Ovary (tissue), 9 donors: Measurements from ENCODE around the gene ZBTB9. TPM values are rescaled to one million over a fixed set of nuclear protein-coding genes. Genes with fewer than 3 reads are reported as not detected.

ENCODE experiments used
- DNase-seq, 5 donors: peaks; one replicate each; pipeline ENCODE4 v3.0.0-alpha.2; 2019 to 2020
- H3K27ac ChIP-seq, 2 donors: fragments of 200-600 bp; one replicate each; pipeline versions ENCODE4 v1.5.1 to v1.8.0; 2019 to 2022
- H3K27me3 ChIP-seq: fragments of 200-600 bp; one replicate; pipeline ENCODE4 v1.8.0; 2022
- H3K36me3 ChIP-seq: fragments of 200-600 bp; sonication (generic); one replicate; pipeline ENCODE4 v1.5.1; 2019
- H3K4me1 ChIP-seq: one replicate; pipeline ENCODE4 v1.8.1; 2013; ENCODE audit warnings: mild to moderate bottlenecking, moderate library complexity; ENCODE audit not compliant: insufficient read depth
- H3K4me3 ChIP-seq: fragments of 200-600 bp; sonication (generic); one replicate; pipeline ENCODE4 v1.5.1; 2017
- H3K9me3 ChIP-seq, 2 donors: fragments of 200-600 bp in 1 of 2; sonication (generic) in 1 of 2; one replicate each; pipeline versions ENCODE4 v1.5.1 to v1.8.1; 2013 to 2019; ENCODE audit warnings: mild to moderate bottlenecking in 1 of 2, moderate library complexity in 1 of 2
- CTCF ChIP-seq, 3 donors: fragments of 450-650 bp in 2 of 3; fragments of 200-600 bp in 1 of 3; IDR thresholded peaks; one replicate each; pipeline versions ENCODE4 v1.5.1 to v1.8.0; 2016 to 2022; ENCODE audit warnings: antibody characterized with exemption in 3 of 3, mild to moderate bottlenecking in 1 of 3
- EP300 ChIP-seq: sonication (generic); formaldehyde crosslinking; IDR thresholded peaks from one replicate; pipeline ENCODE4 v1.6.1; 2017; ENCODE audit warnings: antibody characterized with exemption
- POLR2A ChIP-seq: fragments of 450-650 bp; IDR thresholded peaks from one replicate; pipeline ENCODE4 v1.6.1; 2017; ENCODE audit warnings: antibody characterized with exemption, mild to moderate bottlenecking, moderate library complexity
- WGBS, 3 donors: extraction: QIAGEN DNeasy Blood & Tissue Kit in 1 of 3; methylation state at CpG; one replicate each; pipeline versions ENCODE4 v1.1.5 to v1.1.7; 2013 to 2017; 5-methylcytosine and 5-hydroxymethylcytosine counted together
- intact Hi-C, 4 donors: fragments of 100-400 bp; cut with DNase I; formaldehyde crosslinking; loops; one replicate each; pipeline versions ENCODE4 v1.11.0 to v1.15.1; 2022 to 2023
- polyA plus RNA-seq, 2 donors: library from polyadenylated mRNA; stranded (reverse); fragments of 200-250 nt in 1 of 2; fragments of 350-450 nt in 1 of 2; fragmentation: Illumina TruSeq in 1 of 2; extraction: RNeasy Lipid Tissue Mini Kit (QIAGEN cat#74804) in 1 of 2; gene quantifications; one replicate each; pipeline ENCODE4 v1.2.3, GENCODE V29; 2013 to 2014
- total RNA-seq, 7 donors: library from RNA; depleted of rRNA in 2 of 7; stranded (reverse); fragments of >200 nt in 2 of 7; fragmentation: NEBNext Ultra II Directional in 3 of 7; extraction: Animal tissue kit (Norgen Biotek cat#: 25700) in 3 of 7; gene quantifications; one replicate each; pipeline versions ENCODE4 v1.1.0 to v1.2.4, GENCODE V29; 2016 to 2023
- donor health status: DM: no; HTN: no; CAD: no; lungs with moderate emphysema.
- donor health status: DM: no; HTN: no; CAD: no.
- donor health status: Bipolar disorder and iron deficiency.
- donor health status: DM: yes; HTN: yes; CAD: no.
- donor health status: DM: no; HTN: no; CAD: no.
- donor health status: DM: yes; HTN: yes; CAD: no.

The ZBTB9 gene
- total and polyA plus RNA-seq, 9 donors = 2.4 to 13.5 (median 8.8) TPM

- Histone ChIP-seq H3K27me3 (no peaks in the 10 kb centered on the region), H3K4me1 (peaks cover 31% of the 10 kb centered on the region), H3K36me3 (no peaks in the 10 kb centered on the region), H3K27ac (peak overlapping the region; percentile 80 to 96), H3K4me3 (peak overlapping the region; percentile 59), H3K9me3 (no peaks in the 10 kb centered on the region)
- no peak for TF ChIP-seq CTCF (IDR thresholded peaks at IDR 0.05)
- no peak for TF ChIP-seq POLR2A
- no peak for TF ChIP-seq EP300
- DNase-seq = peak in 1 of 5 donors; percentile 46
- 6 to 14% (median 12%) methylated on average over 12 of the region's 12 CpGs for WGBS, 3 donors
- intact Hi-C loops = loop anchor here in 1 of 4 donors (2.0 to 10.0 kb wide), 2 partner anchors 36 to 112 kb away; partner anchors contain the start of genes KIFC1, TAPBP and ZBTB22
These were observed 27.5 kb upstream of the ZBTB9 start for GRCh38 chr6:33426590-33427511.

DNA sequence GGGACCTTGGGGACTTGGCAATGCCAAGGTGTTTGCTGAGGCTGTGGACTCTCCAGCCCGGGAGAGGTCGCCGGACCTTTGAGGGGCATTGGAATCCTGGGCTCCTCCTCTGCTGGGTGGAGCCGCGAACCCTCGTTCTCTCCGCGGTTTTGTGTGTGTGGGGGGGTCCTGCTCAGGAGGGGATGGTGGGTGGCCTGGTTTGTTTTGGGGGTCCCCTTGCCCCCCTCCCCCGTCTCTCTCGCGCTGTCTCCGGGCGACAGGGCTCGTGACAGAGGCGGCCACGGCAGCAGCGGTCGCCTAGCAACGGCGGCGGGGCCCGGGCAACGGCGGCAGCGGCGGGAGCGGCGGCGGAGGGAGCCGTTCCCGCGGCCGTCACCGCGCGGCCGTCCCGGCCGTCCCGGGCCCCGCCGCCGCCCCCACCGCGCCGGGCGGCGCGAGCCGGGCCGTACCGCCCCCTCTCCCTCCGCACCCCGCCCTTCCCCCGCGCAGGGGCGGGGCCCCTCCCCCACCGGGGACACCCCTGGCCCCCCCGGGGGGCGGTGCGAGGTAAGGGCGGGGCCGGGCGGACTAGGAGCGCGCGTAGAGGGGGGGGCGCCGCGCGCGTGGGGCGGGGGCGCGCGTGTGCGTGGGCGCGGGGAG is 26.7 kb upstream of the ZBTB9 start:
- 0 to 1% (median 0%) methylated on average over 8 to 77 of the region's 79 CpGs for WGBS, 3 donors
- Histone ChIP-seq H3K4me3 (peak overlapping the region; percentile 53), H3K27me3 (no peaks in the 10 kb centered on the region), H3K36me3 (no peaks in the 10 kb centered on the region), H3K9me3 (no peaks in the 10 kb centered on the region), H3K4me1 (peaks cover 31% of the 10 kb centered on the region), H3K27ac (peak overlapping the region; percentile 80 to 96)
- DNase-seq = peak; percentile 65 to 76 (median 75)
- TF ChIP-seq CTCF (IDR thresholded peaks at IDR 0.05) (no peak), POLR2A (no peak)
- intact Hi-C loops = loop anchor here in 1 of 4 donors (2.0 to 10.0 kb wide), 2 partner anchors 37 to 113 kb away; partner anchors contain the start of genes KIFC1, TAPBP and ZBTB22

DNA sequence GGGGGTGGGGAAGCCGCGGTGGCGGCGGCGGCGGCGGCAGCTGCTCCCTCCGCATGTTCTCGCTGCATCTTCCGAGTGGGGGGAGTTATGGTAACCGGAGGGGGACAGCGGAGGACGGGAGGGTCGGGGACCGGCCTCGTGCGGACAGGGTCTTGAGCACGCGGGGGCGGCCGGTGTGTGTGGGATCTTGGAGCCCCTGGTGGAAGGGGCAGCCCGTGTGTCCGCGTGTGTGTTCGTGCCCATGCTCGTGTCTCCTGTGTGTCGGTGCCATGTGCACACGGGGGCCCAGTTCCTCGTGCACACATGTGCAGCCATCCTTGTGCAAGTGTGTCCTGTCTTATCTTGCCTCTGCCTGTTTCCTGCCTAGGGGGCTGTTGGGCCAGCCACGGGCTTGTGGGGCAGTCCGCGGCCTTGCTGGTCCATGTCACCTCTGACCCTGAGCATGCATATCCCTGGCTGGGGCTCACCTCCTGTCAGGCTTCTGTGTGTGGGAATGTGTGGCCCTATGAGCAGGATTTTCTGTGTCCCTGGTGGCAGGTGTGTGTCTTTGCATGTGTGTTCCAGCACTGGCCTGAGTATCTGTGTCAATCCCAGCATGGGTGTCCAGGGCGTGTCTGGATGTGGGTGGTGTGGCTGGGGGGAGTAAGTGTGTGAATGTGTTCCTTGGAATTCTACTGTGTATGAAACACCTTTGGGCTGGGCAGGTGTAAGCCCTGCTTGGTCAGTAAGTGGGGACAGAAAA is 26.0 kb upstream of the ZBTB9 start:
- Histone ChIP-seq H3K9me3 (no peaks in the 10 kb centered on the region), H3K27ac (peak overlapping the region; percentile 54 to 80), H3K4me1 (peaks cover 32% of the 10 kb centered on the region), H3K4me3 (peak overlapping the region; percentile 53), H3K27me3 (no peaks in the 10 kb centered on the region), H3K36me3 (no peaks in the 10 kb centered on the region)
- WGBS, 3 donors = 3 to 14% (median 4%) methylated on average over 5 to 33 of the region's 33 CpGs
- intact Hi-C loops = loop anchor here in 1 of 4 donors (10.0 kb wide), 1 partner anchor 114 kb away; the partner anchor contains the start of genes TAPBP and ZBTB22
- peak in 2 of 5 donors; percentile 38 to 72 for DNase-seq
- peak in 1 of 3 donors; percentile 21 for TF ChIP-seq CTCF (IDR thresholded peaks at IDR 0.05)
- no peak for TF ChIP-seq POLR2A
- no peak for TF ChIP-seq EP300
